T-helper 1 cell treated with Interleukin-12 subunit alpha and Interleukin-12 subunit beta and Interleukin-4 antibody, amounts not matched to agents 30 μg/mL and 1 μg/mL, for 36 hours (primary cell): ENCODE measurements around the gene TSPAN6.

Experiments used
- H3K27ac Mint-ChIP-seq: one replicate; pipeline ENCODE4 v1.8.0; 2021; ENCODE audit warnings: mild to moderate bottlenecking, mixed read lengths
- H3K27me3 Mint-ChIP-seq: one replicate; pipeline ENCODE4 v1.8.0; 2021; ENCODE audit warnings: low read depth, mixed read lengths
- H3K36me3 Mint-ChIP-seq: one replicate; pipeline ENCODE4 v1.8.0; 2021; ENCODE audit warnings: low read depth, mixed read lengths
- H3K4me1 Mint-ChIP-seq: one replicate; pipeline ENCODE4 v1.8.0; 2021; ENCODE audit warnings: low read depth, mixed read lengths
- H3K4me3 Mint-ChIP-seq: one replicate; pipeline ENCODE4 v1.8.0; 2021; ENCODE audit warnings: mild to moderate bottlenecking, moderate library complexity, mixed read lengths
- H3K9me3 Mint-ChIP-seq: one replicate; pipeline ENCODE4 v1.8.0; 2021; ENCODE audit warnings: mixed read lengths

TSPAN6 gene

GRCh38 chrX:100658941-100659381, 22.4 kb upstream of the TSPAN6 start:
- Mint-ChIP-seq H3K9me3 (no peaks in the 10 kb centered on the region), H3K36me3 (no peaks in the 10 kb centered on the region), H3K27ac (no peak overlapping the region), H3K27me3 (no peaks in the 10 kb centered on the region), H3K4me1 (no peaks in the 10 kb centered on the region), H3K4me3 (no peak overlapping the region)

- H3K9me3 Mint-ChIP-seq = no peaks in the 10 kb centered on the region
- H3K27me3 Mint-ChIP-seq = no peaks in the 10 kb centered on the region
- no peaks in the 10 kb centered on the region for H3K4me1 Mint-ChIP-seq
- H3K27ac Mint-ChIP-seq = no peak overlapping the region
- H3K4me3 Mint-ChIP-seq = no peak overlapping the region
- no peaks in the 10 kb centered on the region for H3K36me3 Mint-ChIP-seq
Observed at GRCh38 chrX:100654261-100654660, 17.7 kb upstream of the TSPAN6 start.

- Mint-ChIP-seq H3K27ac (no peak overlapping the region), H3K36me3 (no peaks in the 10 kb centered on the region), H3K9me3 (no peaks in the 10 kb centered on the region)
Observed at GRCh38 chrX:100652266-100652665, 15.7 kb upstream of the TSPAN6 start.

GRCh38 chrX:100650841-100651240, 14.2 kb upstream of the TSPAN6 start:
- H3K36me3 Mint-ChIP-seq = no peaks in the 10 kb centered on the region
- H3K27me3 Mint-ChIP-seq = no peaks in the 10 kb centered on the region
- no peaks in the 10 kb centered on the region for H3K4me1 Mint-ChIP-seq
- H3K9me3 Mint-ChIP-seq = no peaks in the 10 kb centered on the region
- no peak overlapping the region for H3K27ac Mint-ChIP-seq
- H3K4me3 Mint-ChIP-seq = no peak overlapping the region

More at GRCh38 chrX:100652266-100652665, 15.7 kb upstream of the TSPAN6 start:
- Mint-ChIP-seq H3K27me3 (no peaks in the 10 kb centered on the region), H3K4me3 (no peak overlapping the region), H3K4me1 (no peaks in the 10 kb centered on the region)

- no peaks in the 10 kb centered on the region for H3K9me3 Mint-ChIP-seq
- no peaks in the 10 kb centered on the region for H3K36me3 Mint-ChIP-seq
- H3K4me3 Mint-ChIP-seq = no peak overlapping the region
- no peak overlapping the region for H3K27ac Mint-ChIP-seq
- no peaks in the 10 kb centered on the region for H3K27me3 Mint-ChIP-seq
- H3K4me1 Mint-ChIP-seq = no peaks in the 10 kb centered on the region
Observed at GRCh38 chrX:100649550-100650356, 13.1 kb upstream of the TSPAN6 start.

GRCh38 chrX:100648458-100649417, 12.1 kb upstream of the TSPAN6 start:
- Mint-ChIP-seq H3K9me3 (no peaks in the 10 kb centered on the region), H3K4me1 (no peaks in the 10 kb centered on the region), H3K27me3 (no peaks in the 10 kb centered on the region), H3K36me3 (no peaks in the 10 kb centered on the region), H3K27ac (no peak overlapping the region), H3K4me3 (no peak overlapping the region)

GRCh38 chrX:100647739-100648138, 11.1 kb upstream of the TSPAN6 start:
- H3K4me1 Mint-ChIP-seq = no peaks in the 10 kb centered on the region
- no peak overlapping the region for H3K27ac Mint-ChIP-seq
- H3K4me3 Mint-ChIP-seq = no peak overlapping the region
- no peaks in the 10 kb centered on the region for H3K9me3 Mint-ChIP-seq
- no peaks in the 10 kb centered on the region for H3K36me3 Mint-ChIP-seq
- H3K27me3 Mint-ChIP-seq = no peaks in the 10 kb centered on the region

GRCh38 chrX:100647095-100647494, 10.5 kb upstream of the TSPAN6 start:
- Mint-ChIP-seq H3K27ac (no peak overlapping the region), H3K4me1 (no peaks in the 10 kb centered on the region), H3K9me3 (no peaks in the 10 kb centered on the region), H3K27me3 (peaks cover 6% of the 10 kb centered on the region), H3K36me3 (no peaks in the 10 kb centered on the region), H3K4me3 (no peak overlapping the region)

GRCh38 chrX:100645106-100645505, 8.5 kb upstream of the TSPAN6 start:
- Mint-ChIP-seq H3K9me3 (no peaks in the 10 kb centered on the region), H3K36me3 (no peaks in the 10 kb centered on the region), H3K4me3 (no peak overlapping the region), H3K27ac (no peak overlapping the region), H3K27me3 (peaks cover 6% of the 10 kb centered on the region), H3K4me1 (no peaks in the 10 kb centered on the region)

- Mint-ChIP-seq H3K27ac (no peak within 1 kb of the TSS), H3K9me3 (no peaks in the 10 kb centered on the region), H3K36me3 (no peaks in the 10 kb centered on the region), H3K4me3 (no peak within 1 kb of the TSS), H3K4me1 (no peaks in the 10 kb centered on the region), H3K27me3 (peaks cover 11% of the 10 kb centered on the region)
Observed at GRCh38 chrX:100643956-100644860, 7.6 kb upstream of the TSPAN6 start, which contains the start of gene SRPX2. Gene SRPX2, plus strand, starts transcription at chrX:100644199. Its CDS starts 2,124 bp downstream, at chrX:100646323.

GRCh38 chrX:100643212-100643611, 6.6 kb upstream of the TSPAN6 start:
- H3K27ac Mint-ChIP-seq = no peak overlapping the region
- no peak overlapping the region for H3K4me3 Mint-ChIP-seq
- peaks cover 15% of the 10 kb centered on the region for H3K27me3 Mint-ChIP-seq
- no peaks in the 10 kb centered on the region for H3K9me3 Mint-ChIP-seq
- H3K4me1 Mint-ChIP-seq = no peaks in the 10 kb centered on the region
- no peaks in the 10 kb centered on the region for H3K36me3 Mint-ChIP-seq

- H3K27me3 Mint-ChIP-seq = peaks cover 22% of the 10 kb centered on the region
- no peaks in the 10 kb centered on the region for H3K9me3 Mint-ChIP-seq
- no peak overlapping the region for H3K4me3 Mint-ChIP-seq
- no peak overlapping the region for H3K27ac Mint-ChIP-seq
- no peaks in the 10 kb centered on the region for H3K36me3 Mint-ChIP-seq
- no peaks in the 10 kb centered on the region for H3K4me1 Mint-ChIP-seq
Observed at GRCh38 chrX:100642290-100642689, 5.7 kb upstream of the TSPAN6 start.

GRCh38 chrX:100635989-100636320, 651 bp downstream of the TSPAN6 start:
- Mint-ChIP-seq H3K9me3 (no peaks in the 10 kb centered on the region), H3K36me3 (no peaks in the 10 kb centered on the region), H3K27me3 (peaks cover 36% of the 10 kb centered on the region), H3K27ac (no peak overlapping the region), H3K4me1 (peaks cover 3% of the 10 kb centered on the region), H3K4me3 (no peak overlapping the region)

- H3K36me3 Mint-ChIP-seq = no peaks in the 10 kb centered on the region
- H3K27me3 Mint-ChIP-seq = peaks cover 36% of the 10 kb centered on the region
- H3K27ac Mint-ChIP-seq = no peak overlapping the region
- H3K4me3 Mint-ChIP-seq = no peak overlapping the region
- H3K9me3 Mint-ChIP-seq = no peaks in the 10 kb centered on the region
- peaks cover 3% of the 10 kb centered on the region for H3K4me1 Mint-ChIP-seq
Observed at GRCh38 chrX:100635040-100635439, 1.6 kb downstream of the TSPAN6 start.
